Coronary artery (tissue), 2 donors: Measurements from ENCODE around the gene TRIM40.
A peak's percentile ranks its signal among the peaks of the same experiment; 100 is the strongest.

Source experiments
- DNase-seq: peaks from one replicate; pipeline ENCODE4 v3.0.0-alpha.2; 2017; ENCODE audit warnings: low spot score
- H3K27ac ChIP-seq, 2 donors: fragments of 200-600 bp; sonication (generic); one replicate each; pipeline ENCODE4 v1.5.1; 2016 to 2019
- H3K4me3 ChIP-seq: fragments of 200-600 bp; sonication (generic); 2 replicates; pipeline ENCODE4 v1.5.1; 2016; ENCODE audit warnings: mild to moderate bottlenecking, moderate library complexity
- TF ChIP-seq, protein P1 (sequence below): fragments of 200-600 bp; sonication (generic); IDR thresholded peaks from one replicate; pipeline ENCODE4 v1.5.1; 2019; ENCODE audit warnings: antibody characterized with exemption

Gene TRIM40

GRCh38 chr6:30167101-30167500, 31.2 kb downstream of the TRIM40 start:
- TF ChIP-seq, protein P1, sequence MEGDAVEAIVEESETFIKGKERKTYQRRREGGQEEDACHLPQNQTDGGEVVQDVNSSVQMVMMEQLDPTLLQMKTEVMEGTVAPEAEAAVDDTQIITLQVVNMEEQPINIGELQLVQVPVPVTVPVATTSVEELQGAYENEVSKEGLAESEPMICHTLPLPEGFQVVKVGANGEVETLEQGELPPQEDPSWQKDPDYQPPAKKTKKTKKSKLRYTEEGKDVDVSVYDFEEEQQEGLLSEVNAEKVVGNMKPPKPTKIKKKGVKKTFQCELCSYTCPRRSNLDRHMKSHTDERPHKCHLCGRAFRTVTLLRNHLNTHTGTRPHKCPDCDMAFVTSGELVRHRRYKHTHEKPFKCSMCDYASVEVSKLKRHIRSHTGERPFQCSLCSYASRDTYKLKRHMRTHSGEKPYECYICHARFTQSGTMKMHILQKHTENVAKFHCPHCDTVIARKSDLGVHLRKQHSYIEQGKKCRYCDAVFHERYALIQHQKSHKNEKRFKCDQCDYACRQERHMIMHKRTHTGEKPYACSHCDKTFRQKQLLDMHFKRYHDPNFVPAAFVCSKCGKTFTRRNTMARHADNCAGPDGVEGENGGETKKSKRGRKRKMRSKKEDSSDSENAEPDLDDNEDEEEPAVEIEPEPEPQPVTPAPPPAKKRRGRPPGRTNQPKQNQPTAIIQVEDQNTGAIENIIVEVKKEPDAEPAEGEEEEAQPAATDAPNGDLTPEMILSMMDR: no peak
- DNase-seq: no peak
- no peak overlapping the region for H3K4me3 ChIP-seq
- H3K27ac ChIP-seq: no peak overlapping the region

GRCh38 chr6:30168741-30169140, 32.8 kb downstream of the TRIM40 start:
- no peak overlapping the region for H3K4me3 ChIP-seq
- TF ChIP-seq, protein P1: no peak
- H3K27ac ChIP-seq: no peak overlapping the region
- no peak for DNase-seq

GRCh38 chr6:30169658-30170614, 34.0 kb downstream of the TRIM40 start:
- DNase-seq: no peak
- no peak overlapping the region for H3K4me3 ChIP-seq

GRCh38 chr6:30171677-30172471, 35.9 kb downstream of the TRIM40 start:
- H3K27ac ChIP-seq: no peak overlapping the region
- H3K4me3 ChIP-seq: peak overlapping the region; percentile 44
- TF ChIP-seq, protein P1: no peak
- no peak for DNase-seq

More at GRCh38 chr6:30169658-30170614, 34.0 kb downstream of the TRIM40 start:
- no peak overlapping the region for H3K27ac ChIP-seq
- TF ChIP-seq, protein P1: peak; percentile 19

DNA sequence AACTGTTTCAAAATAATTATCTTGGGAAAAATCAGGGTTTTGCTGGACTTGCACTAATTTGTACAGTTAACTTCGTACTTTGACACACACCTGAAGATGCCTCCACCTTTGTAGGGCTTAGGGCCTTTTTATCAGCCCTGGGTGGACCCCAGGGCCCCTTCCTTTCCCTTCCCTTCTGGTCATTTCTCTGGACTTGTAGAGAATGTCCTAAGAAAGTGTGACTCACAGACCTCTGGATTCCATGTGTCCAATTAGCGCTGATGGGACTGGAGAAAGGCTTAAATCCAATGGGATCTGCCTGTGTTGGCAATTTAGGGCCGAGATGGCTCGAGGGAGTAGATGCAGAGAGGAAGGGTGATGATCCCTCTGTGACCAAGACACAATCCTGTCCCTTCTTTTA, 36.7 kb downstream of the TRIM40 start:
- Histone ChIP-seq H3K4me3 (no peak overlapping the region), H3K27ac (no peak overlapping the region)
- DNase-seq: no peak
- TF ChIP-seq, protein P1: no peak

DNA sequence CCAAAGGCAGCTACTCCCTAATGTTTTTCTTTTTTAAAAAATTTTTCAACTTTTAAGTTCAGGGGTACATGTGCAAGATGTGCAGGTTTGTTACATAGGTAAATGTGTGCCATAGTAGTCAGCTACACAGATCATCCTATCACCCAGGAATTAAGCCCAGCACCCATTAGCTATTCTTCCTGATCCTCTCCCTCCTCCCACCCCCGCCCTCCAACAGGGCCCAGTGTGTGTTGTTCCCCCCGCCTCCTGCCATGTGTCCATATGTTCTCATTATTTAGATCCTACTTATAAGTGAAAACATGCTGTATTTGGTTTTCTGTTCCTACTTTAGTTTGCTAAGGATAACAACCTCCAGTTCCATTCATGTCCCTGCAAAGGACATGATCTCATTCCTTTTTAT, 39.8 kb downstream of the TRIM40 start:
- no peak overlapping the region for H3K27ac ChIP-seq
- H3K4me3 ChIP-seq: no peak overlapping the region
- TF ChIP-seq, protein P1: no peak
- no peak for DNase-seq
